HCT116 (cell line): ENCODE measurements around the gene ILRUN.

ENCODE experiments used
- CTCF ChIP-seq, 3 experiments: fragments of 200-600 bp in 1 of 3; sonication (generic) in 1 of 3; IDR thresholded peaks in 2 of 3; conservative IDR thresholded peaks in 1 of 3; 2 replicates each; pipeline ENCODE4 v1.5.1; 2012 to 2017; ENCODE audit warnings: low read depth in 2 of 3, low read length in 2 of 3, antibody characterized with exemption in 1 of 3, borderline replicate concordance in 1 of 3, control low read depth in 1 of 3, mild to moderate bottlenecking in 1 of 3, mixed read lengths in 1 of 3, mixed run types in 1 of 3, moderate library complexity in 1 of 3; ENCODE audit not compliant: insufficient read depth in 1 of 3
- EZH2 ChIP-seq: fragments of 200-600 bp; sonication (generic); IDR thresholded peaks from 2 replicates; pipeline ENCODE4 v1.6.1; 2017; ENCODE audit warnings: antibody characterized with exemption, mixed run types
- POLR2A ChIP-seq: IDR thresholded peaks from 2 replicates; pipeline ENCODE4 v1.7.0; 2011; ENCODE audit warnings: borderline replicate concordance; ENCODE audit not compliant: insufficient read depth, insufficient read length; ENCODE audit errors: extremely low read depth
- SRF ChIP-seq: IDR thresholded peaks from 2 replicates; pipeline ENCODE4 v1.6.1; 2012; ENCODE audit warnings: low read depth

- TF ChIP-seq EZH2 (no peak), SRF (no peak), POLR2A (no peak), CTCF (IDR thresholded peaks at IDR 0.05 in 2 of 3, conservative IDR thresholded peaks at IDR 0.05 in 1 of 3; ENCODE audit: borderline replicate concordance in 1 of 3, insufficient read depth in 1 of 3, low read depth in 2 of 3, low read length in 2 of 3) (no peak)
Observed at GRCh38 chr6:34650823-34651222, 45.7 kb downstream of the ILRUN start.
